NCI-H2227 treated with DMSO at 0.1 percent for 48 hours (cell line): ENCODE measurements around the gene AP4S1.

Experiments
- DNase-seq: peaks from one replicate; lab custom pipeline; 2025; lab: John Stamatoyannopoulos, UW

The AP4S1 gene

GRCh38 chr14:31006703-31007102, 18.7 kb upstream of the AP4S1 start:
- DNase-seq = no peak

- DNase-seq = no peak
Observed at GRCh38 chr14:31009836-31010574, 15.4 kb upstream of the AP4S1 start.

- DNase-seq = no peak
Observed at GRCh38 chr14:31010935-31011334, 14.5 kb upstream of the AP4S1 start.

GRCh38 chr14:31013841-31014240, 11.6 kb upstream of the AP4S1 start:
- no peak for DNase-seq

GRCh38 chr14:31018057-31018645, 7.3 kb upstream of the AP4S1 start:
- no peak for DNase-seq

GRCh38 chr14:31020834-31021575, 4.4 kb upstream of the AP4S1 start:
- no peak for DNase-seq

- DNase-seq = no peak
Observed at GRCh38 chr14:31021576-31021949, 3.9 kb upstream of the AP4S1 start.

GRCh38 chr14:31022386-31022785, 3.1 kb upstream of the AP4S1 start:
- no peak for DNase-seq

GRCh38 chr14:31024010-31024480, 1.4 kb upstream of the AP4S1 start:
- no peak for DNase-seq

GRCh38 chr14:31024577-31025366, 677 bp upstream of the AP4S1 start:
- DNase-seq = no peak

- DNase-seq = no peak
Observed at GRCh38 chr14:31026077-31026449, 614 bp downstream of the AP4S1 start, which contains the start of gene STRN3. TSS of gene STRN3 (minus strand) at chr14:31026379. CDS start at chr14:31026185, 194 bp downstream.

- DNase-seq = peak; percentile 96
Observed at GRCh38 chr14:31026450-31027235, 1.2 kb downstream of the AP4S1 start.

GRCh38 chr14:31027847-31028246, 2.4 kb downstream of the AP4S1 start:
- DNase-seq = no peak

GRCh38 chr14:31029016-31029970, 3.8 kb downstream of the AP4S1 start:
- no peak for DNase-seq

GRCh38 chr14:31030469-31030868, 5.0 kb downstream of the AP4S1 start:
- DNase-seq = no peak

GRCh38 chr14:31036552-31036951, 11.1 kb downstream of the AP4S1 start:
- no peak for DNase-seq

GRCh38 chr14:31037709-31038221, 12.3 kb downstream of the AP4S1 start:
- no peak for DNase-seq

GRCh38 chr14:31038521-31039166, 13.2 kb downstream of the AP4S1 start:
- no peak for DNase-seq

- no peak for DNase-seq
Observed at GRCh38 chr14:31042300-31042699, 16.9 kb downstream of the AP4S1 start.
